ENCODE results near the gene SLC4A1AP. TPM values are rescaled to one million over a fixed set of nuclear protein-coding genes. Genes with fewer than 3 reads are reported as not detected.

Gene SLC4A1AP
- total RNA-seq, 1 donor from 2014 or later: 19.7 TPM

DNA sequence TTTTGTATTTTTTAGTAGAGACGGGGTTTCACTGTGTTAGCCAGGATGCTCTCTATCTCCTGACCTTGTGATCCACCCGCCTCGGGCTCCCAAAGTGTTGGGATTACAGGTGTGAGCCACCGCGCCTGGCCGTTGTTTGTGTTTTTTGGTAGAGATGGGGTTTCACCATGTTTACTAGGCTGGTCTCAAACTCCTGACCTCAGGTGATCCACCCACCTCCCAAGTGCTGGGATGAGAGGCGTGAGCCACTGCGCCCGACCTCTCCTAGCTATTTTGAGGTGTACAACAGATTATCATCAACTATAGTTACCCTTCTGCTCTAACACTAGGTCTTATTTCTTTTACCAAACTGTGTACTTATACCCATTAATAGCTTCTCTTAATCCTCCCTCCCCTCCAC is 78.9 kb downstream of the SLC4A1AP start:
- no peak for DNase-seq (ENCODE audit: low spot score)

Other genes with a start within 250 kb of the SLC4A1AP start
- gene NRBP1, start 235.3 kb upstream of the SLC4A1AP start, total RNA-seq: 71.7 TPM
- gene KRTCAP3, start 221.5 kb upstream of the SLC4A1AP start, total RNA-seq: 52.9 TPM
- 40.4 TPM for gene IFT172, start 174.1 kb upstream of the SLC4A1AP start, total RNA-seq
- 3.7 TPM for gene FNDC4, start 168.7 kb upstream of the SLC4A1AP start, total RNA-seq
- 1.9 TPM for gene GCKR, start 167.1 kb upstream of the SLC4A1AP start, total RNA-seq
- gene ZNF512, start 80.8 kb upstream of the SLC4A1AP start, total RNA-seq: 48.7 TPM
- gene CCDC121, start 34.9 kb upstream of the SLC4A1AP start, total RNA-seq: 5.3 TPM
- gene GPN1, start 34.8 kb upstream of the SLC4A1AP start, total RNA-seq: 27.3 TPM
- gene SUPT7L, start 275 bp upstream of the SLC4A1AP start, total RNA-seq: 33.7 TPM
- gene MRPL33, start 107.8 kb downstream of the SLC4A1AP start, total RNA-seq: 60.1 TPM
- 5.2 TPM for gene RBKS, start 226.5 kb downstream of the SLC4A1AP start, total RNA-seq
- gene BABAM2, start 226.8 kb downstream of the SLC4A1AP start, total RNA-seq: 76.3 TPM

Data from ureter (tissue), 1 donor.